WTC11 (cell line): ENCODE measurements around the gene MATR3. TPM values are rescaled to one million over a fixed set of nuclear protein-coding genes. Genes with fewer than 3 reads are reported as not detected.
A peak's percentile ranks its signal among the peaks of the same experiment; 100 is the strongest.

Source experiments
- EMX1 ChIP-seq: fragments of 250-450 bp; sonication (Bioruptor Pico); IDR thresholded peaks from 2 replicates; pipeline ENCODE4 v1.8.0; 2021; ENCODE audit warnings: mild to moderate bottlenecking
- GTF2I ChIP-seq: fragments of 250-450 bp; sonication (Bioruptor Pico); conservative IDR thresholded peaks from 2 replicates; pipeline ENCODE4 v1.4.0; 2021; ENCODE audit warnings: mild to moderate bottlenecking
- HMGA2 ChIP-seq: fragments of 250-450 bp; sonication (Bioruptor Pico); IDR thresholded peaks from 2 replicates; pipeline ENCODE4 v1.4.0; 2021; ENCODE audit warnings: mild to moderate bottlenecking, moderate library complexity
- IRF2 ChIP-seq: sonication (generic); formaldehyde crosslinking; IDR thresholded peaks from 2 replicates; pipeline ENCODE4 v1.8.0; 2022; ENCODE audit warnings: low read depth, missing genetic modification reagents, borderline replicate concordance
- KAT7 ChIP-seq: sonication (generic); formaldehyde crosslinking; IDR thresholded peaks from 2 replicates; pipeline ENCODE4 v1.8.1; 2023; ENCODE audit warnings: missing genetic modification reagents, mild to moderate bottlenecking, borderline replicate concordance
- MYBL2 ChIP-seq: sonication (generic); formaldehyde crosslinking; IDR thresholded peaks from 2 replicates; pipeline ENCODE4 v1.8.1; 2023; ENCODE audit warnings: mild to moderate bottlenecking, moderate library complexity, missing genetic modification reagents
- NR1H2 ChIP-seq: sonication (generic); formaldehyde crosslinking; IDR thresholded peaks from 2 replicates; pipeline ENCODE4 v1.9.0; 2021; ENCODE audit warnings: mild to moderate bottlenecking, moderate library complexity, missing genetic modification reagents
- RORB ChIP-seq: fragments of 250-450 bp; sonication (Bioruptor Pico); IDR thresholded peaks from 2 replicates; pipeline ENCODE4 v1.9.0; 2021; ENCODE audit warnings: mild to moderate bottlenecking
- SMAD4 ChIP-seq: sonication (generic); formaldehyde crosslinking; IDR thresholded peaks from 2 replicates; pipeline ENCODE4 v1.8.0; 2022; ENCODE audit warnings: mild to moderate bottlenecking, missing genetic modification reagents
- TCF7 ChIP-seq: sonication (generic); formaldehyde crosslinking; IDR thresholded peaks from 2 replicates; pipeline ENCODE4 v1.8.0; 2022; ENCODE audit warnings: mild to moderate bottlenecking, low read depth, missing genetic modification reagents, moderate library complexity
- TEAD4 ChIP-seq: sonication (generic); formaldehyde crosslinking; IDR thresholded peaks from 2 replicates; pipeline ENCODE4 v1.8.0; 2022; ENCODE audit warnings: mild to moderate bottlenecking, missing genetic modification reagents
- ZNF219 ChIP-seq: sonication (generic); formaldehyde crosslinking; IDR thresholded peaks from 2 replicates; pipeline ENCODE4 v1.8.0; 2023; ENCODE audit warnings: missing genetic modification reagents, mild to moderate bottlenecking, borderline replicate concordance
- ZNF232 ChIP-seq: sonication (generic); formaldehyde crosslinking; IDR thresholded peaks from 2 replicates; pipeline ENCODE4 v1.8.0; 2022; ENCODE audit warnings: mild to moderate bottlenecking, missing genetic modification reagents
- ZNF263 ChIP-seq: sonication (generic); formaldehyde crosslinking; IDR thresholded peaks from 2 replicates; pipeline ENCODE4 v1.8.1; 2022; ENCODE audit warnings: low read depth, mild to moderate bottlenecking, moderate library complexity, missing genetic modification reagents
- ZNF317 ChIP-seq: sonication (generic); formaldehyde crosslinking; IDR thresholded peaks from 2 replicates; pipeline ENCODE4 v1.8.1; 2023; ENCODE audit warnings: low read depth, mild to moderate bottlenecking, moderate library complexity, missing genetic modification reagents, borderline replicate concordance
- total RNA-seq: library from RNA; stranded (reverse); gene quantifications from 3 replicates; pipeline ENCODE4 v1.2.3, GENCODE V29; 2021
- TF ChIP-seq, protein P1 (sequence below): sonication (generic); formaldehyde crosslinking; IDR thresholded peaks from 2 replicates; pipeline ENCODE4 v1.8.1; 2023; ENCODE audit warnings: mild to moderate bottlenecking, missing genetic modification reagents, borderline replicate concordance
- TF ChIP-seq, protein P2 (sequence below): sonication (generic); formaldehyde crosslinking; IDR thresholded peaks from 2 replicates; pipeline ENCODE4 v1.8.1; 2023; ENCODE audit warnings: mild to moderate bottlenecking, missing genetic modification reagents
- TF ChIP-seq, protein P3 (sequence below): fragments of 250-450 bp; sonication (Bioruptor Pico); IDR thresholded peaks from 2 replicates; pipeline ENCODE4 v2.1.2; 2022; ENCODE audit warnings: mild to moderate bottlenecking, moderate library complexity
- TF ChIP-seq, protein P4 (sequence below): sonication (generic); formaldehyde crosslinking; IDR thresholded peaks from 2 replicates; pipeline ENCODE4 v1.8.1; 2022; ENCODE audit warnings: missing genetic modification reagents, borderline replicate concordance
- TF ChIP-seq, protein P5 (sequence below): fragments of 250-450 bp; sonication (Bioruptor Pico); IDR thresholded peaks from 2 replicates; pipeline ENCODE4 v1.9.0; 2021; ENCODE audit warnings: mild to moderate bottlenecking
- TF ChIP-seq, protein P6 (sequence below): sonication (generic); formaldehyde crosslinking; conservative IDR thresholded peaks from 2 replicates; pipeline ENCODE4 v1.8.1; 2022; ENCODE audit warnings: mild to moderate bottlenecking, missing genetic modification reagents

MATR3 gene
- total RNA-seq, 1 experiment from 2014 or later = 290 TPM

DNA sequence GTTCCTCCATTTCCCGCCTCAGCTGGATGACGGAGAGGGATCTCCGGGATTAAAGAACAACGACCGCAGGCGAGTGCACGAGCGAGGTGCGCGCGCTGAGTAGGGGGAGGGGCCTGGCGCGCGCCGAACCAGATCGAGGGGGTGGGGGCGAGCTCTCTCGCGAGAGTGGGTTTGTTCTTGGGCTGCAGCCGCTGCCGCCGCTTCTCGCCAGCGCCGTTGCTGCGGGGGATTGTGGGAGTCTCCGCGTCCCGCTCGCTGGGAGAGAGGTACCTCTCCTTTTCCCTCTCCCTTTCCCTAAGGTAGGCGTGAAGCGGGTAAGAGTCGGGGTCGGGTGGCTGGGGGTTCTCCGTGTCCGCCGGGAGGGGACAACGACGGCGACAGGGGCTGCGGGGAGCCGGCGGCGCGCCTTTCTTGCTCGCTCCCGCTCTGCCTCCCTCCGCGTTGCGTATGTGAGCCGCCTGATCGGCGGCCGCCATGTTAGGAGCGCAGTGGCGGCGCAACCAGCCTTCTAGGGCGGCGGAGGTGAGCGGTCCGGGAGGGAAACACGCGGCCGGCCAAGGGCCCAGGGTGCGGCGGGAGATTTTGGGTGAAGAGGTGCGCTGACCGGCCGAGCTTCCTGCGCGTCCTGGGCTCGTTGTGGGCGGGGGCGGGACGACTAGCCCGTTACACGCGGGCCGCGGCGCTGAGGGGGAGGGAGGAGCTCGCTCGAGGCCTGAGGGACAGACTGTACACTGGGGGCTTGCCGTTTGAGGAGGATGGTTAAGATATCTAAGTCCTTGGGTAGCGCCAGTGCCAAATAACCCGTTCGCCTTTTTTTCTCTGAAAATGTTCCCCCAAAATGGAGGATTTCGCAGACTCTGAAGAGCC, at the start of gene MATR3 (continued):
- TF ChIP-seq, protein P1, sequence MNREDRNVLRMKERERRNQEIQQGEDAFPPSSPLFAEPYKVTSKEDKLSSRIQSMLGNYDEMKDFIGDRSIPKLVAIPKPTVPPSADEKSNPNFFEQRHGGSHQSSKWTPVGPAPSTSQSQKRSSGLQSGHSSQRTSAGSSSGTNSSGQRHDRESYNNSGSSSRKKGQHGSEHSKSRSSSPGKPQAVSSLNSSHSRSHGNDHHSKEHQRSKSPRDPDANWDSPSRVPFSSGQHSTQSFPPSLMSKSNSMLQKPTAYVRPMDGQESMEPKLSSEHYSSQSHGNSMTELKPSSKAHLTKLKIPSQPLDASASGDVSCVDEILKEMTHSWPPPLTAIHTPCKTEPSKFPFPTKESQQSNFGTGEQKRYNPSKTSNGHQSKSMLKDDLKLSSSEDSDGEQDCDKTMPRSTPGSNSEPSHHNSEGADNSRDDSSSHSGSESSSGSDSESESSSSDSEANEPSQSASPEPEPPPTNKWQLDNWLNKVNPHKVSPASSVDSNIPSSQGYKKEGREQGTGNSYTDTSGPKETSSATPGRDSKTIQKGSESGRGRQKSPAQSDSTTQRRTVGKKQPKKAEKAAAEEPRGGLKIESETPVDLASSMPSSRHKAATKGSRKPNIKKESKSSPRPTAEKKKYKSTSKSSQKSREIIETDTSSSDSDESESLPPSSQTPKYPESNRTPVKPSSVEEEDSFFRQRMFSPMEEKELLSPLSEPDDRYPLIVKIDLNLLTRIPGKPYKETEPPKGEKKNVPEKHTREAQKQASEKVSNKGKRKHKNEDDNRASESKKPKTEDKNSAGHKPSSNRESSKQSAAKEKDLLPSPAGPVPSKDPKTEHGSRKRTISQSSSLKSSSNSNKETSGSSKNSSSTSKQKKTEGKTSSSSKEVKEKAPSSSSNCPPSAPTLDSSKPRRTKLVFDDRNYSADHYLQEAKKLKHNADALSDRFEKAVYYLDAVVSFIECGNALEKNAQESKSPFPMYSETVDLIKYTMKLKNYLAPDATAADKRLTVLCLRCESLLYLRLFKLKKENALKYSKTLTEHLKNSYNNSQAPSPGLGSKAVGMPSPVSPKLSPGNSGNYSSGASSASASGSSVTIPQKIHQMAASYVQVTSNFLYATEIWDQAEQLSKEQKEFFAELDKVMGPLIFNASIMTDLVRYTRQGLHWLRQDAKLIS = peak; percentile 66; the same call in 1 of the 2 replicates
- TF ChIP-seq MYBL2 (CRISPR knock-in tag) (peak; percentile 88; the same call in 1 of the 2 replicates), ZNF263 (CRISPR knock-in tag) (no peak; the same call in 1 of the 2 replicates), HMGA2 (CRISPR knock-in tag) (no peak), TEAD4 (CRISPR knock-in tag) (0 out of 2 replicates have a peak, but pooled peaks have one; percentile 72), NR1H2 (CRISPR knock-in tag) (no peak), SMAD4 (CRISPR knock-in tag) (peak; percentile 57; the same call in 1 of the 2 replicates), ZNF317 (no peak), IRF2 (CRISPR knock-in tag) (no peak), EMX1 (CRISPR knock-in tag) (peak; percentile 70; the same call in 1 of the 2 replicates), KAT7 (CRISPR knock-in tag) (peak; percentile 70; the same call in 1 of the 2 replicates), RORB (CRISPR knock-in tag) (no peak), ZNF219 (peak; percentile 41; the same call in 1 of the 2 replicates), ZNF232 (peak; percentile 68; the same call in 1 of the 2 replicates), TCF7 (CRISPR knock-in tag) (no peak; the same call in 1 of the 2 replicates), GTF2I (CRISPR knock-in tag) (no peak)
- TF ChIP-seq, protein P2, sequence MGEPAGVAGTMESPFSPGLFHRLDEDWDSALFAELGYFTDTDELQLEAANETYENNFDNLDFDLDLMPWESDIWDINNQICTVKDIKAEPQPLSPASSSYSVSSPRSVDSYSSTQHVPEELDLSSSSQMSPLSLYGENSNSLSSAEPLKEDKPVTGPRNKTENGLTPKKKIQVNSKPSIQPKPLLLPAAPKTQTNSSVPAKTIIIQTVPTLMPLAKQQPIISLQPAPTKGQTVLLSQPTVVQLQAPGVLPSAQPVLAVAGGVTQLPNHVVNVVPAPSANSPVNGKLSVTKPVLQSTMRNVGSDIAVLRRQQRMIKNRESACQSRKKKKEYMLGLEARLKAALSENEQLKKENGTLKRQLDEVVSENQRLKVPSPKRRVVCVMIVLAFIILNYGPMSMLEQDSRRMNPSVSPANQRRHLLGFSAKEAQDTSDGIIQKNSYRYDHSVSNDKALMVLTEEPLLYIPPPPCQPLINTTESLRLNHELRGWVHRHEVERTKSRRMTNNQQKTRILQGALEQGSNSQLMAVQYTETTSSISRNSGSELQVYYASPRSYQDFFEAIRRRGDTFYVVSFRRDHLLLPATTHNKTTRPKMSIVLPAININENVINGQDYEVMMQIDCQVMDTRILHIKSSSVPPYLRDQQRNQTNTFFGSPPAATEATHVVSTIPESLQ = no peak
- TF ChIP-seq, protein P3, sequence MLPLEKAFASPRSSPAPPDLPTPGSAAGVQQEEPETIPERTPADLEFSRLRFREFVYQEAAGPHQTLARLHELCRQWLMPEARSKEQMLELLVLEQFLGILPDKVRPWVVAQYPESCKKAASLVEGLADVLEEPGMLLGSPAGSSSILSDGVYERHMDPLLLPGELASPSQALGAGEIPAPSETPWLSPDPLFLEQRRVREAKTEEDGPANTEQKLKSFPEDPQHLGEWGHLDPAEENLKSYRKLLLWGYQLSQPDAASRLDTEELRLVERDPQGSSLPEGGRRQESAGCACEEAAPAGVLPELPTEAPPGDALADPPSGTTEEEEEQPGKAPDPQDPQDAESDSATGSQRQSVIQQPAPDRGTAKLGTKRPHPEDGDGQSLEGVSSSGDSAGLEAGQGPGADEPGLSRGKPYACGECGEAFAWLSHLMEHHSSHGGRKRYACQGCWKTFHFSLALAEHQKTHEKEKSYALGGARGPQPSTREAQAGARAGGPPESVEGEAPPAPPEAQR (CRISPR knock-in tag) = no peak
- TF ChIP-seq, protein P4, sequence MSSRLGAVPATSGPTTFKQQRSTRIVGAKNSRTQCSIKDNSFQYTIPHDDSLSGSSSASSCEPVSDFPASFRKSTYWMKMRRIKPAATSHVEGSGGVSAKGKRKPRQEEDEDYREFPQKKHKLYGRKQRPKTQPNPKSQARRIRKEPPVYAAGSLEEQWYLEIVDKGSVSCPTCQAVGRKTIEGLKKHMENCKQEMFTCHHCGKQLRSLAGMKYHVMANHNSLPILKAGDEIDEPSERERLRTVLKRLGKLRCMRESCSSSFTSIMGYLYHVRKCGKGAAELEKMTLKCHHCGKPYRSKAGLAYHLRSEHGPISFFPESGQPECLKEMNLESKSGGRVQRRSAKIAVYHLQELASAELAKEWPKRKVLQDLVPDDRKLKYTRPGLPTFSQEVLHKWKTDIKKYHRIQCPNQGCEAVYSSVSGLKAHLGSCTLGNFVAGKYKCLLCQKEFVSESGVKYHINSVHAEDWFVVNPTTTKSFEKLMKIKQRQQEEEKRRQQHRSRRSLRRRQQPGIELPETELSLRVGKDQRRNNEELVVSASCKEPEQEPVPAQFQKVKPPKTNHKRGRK = no peak
- TF ChIP-seq, protein P5, sequence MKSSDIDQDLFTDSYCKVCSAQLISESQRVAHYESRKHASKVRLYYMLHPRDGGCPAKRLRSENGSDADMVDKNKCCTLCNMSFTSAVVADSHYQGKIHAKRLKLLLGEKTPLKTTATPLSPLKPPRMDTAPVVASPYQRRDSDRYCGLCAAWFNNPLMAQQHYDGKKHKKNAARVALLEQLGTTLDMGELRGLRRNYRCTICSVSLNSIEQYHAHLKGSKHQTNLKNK (CRISPR knock-in tag) = no peak
- TF ChIP-seq, protein P6, sequence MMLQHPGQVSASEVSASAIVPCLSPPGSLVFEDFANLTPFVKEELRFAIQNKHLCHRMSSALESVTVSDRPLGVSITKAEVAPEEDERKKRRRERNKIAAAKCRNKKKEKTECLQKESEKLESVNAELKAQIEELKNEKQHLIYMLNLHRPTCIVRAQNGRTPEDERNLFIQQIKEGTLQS (CRISPR knock-in tag) = no peak
